ENCODE measurements around the gene CARNS1. TPM values are rescaled to one million over a fixed set of nuclear protein-coding genes. Genes with fewer than 3 reads are reported as not detected.

CARNS1 gene
- total RNA-seq, 4 donors from 2014 or later = 0.30 to 1.5 (median 1.0) TPM

GRCh38 chr11:67368621-67369020, 46.9 kb upstream of the CARNS1 start:
- H3K4me3 ChIP-seq (ENCODE audit: low read depth, poor library complexity, severe bottlenecking) = no peak overlapping the region
- WGBS, 2 donors = 81 to 89% methylated on average over 3 of the region's 3 CpGs
- TF ChIP-seq POLR2A (IDR thresholded peaks at IDR 0.05) = no peak
- no peak for TF ChIP-seq CTCF (IDR thresholded peaks at IDR 0.05)
- intact Hi-C loops (cut with DNase I; ENCODE audit: low total_unique reads) = no loop called here
- no peak for DNase-seq (ENCODE audit: low spot score in 2 of 2)

- TF ChIP-seq CTCF (IDR thresholded peaks at IDR 0.05) = no peak
- TF ChIP-seq POLR2A (IDR thresholded peaks at IDR 0.05) = no peak
- no peak for DNase-seq (ENCODE audit: low spot score in 2 of 2)
- 87 to 94% methylated on average over 8 of the region's 8 CpGs for WGBS, 2 donors
- intact Hi-C loops (cut with DNase I; ENCODE audit: low total_unique reads) = no loop called here
- H3K4me3 ChIP-seq (ENCODE audit: low read depth, poor library complexity, severe bottlenecking) = no peak overlapping the region
Measured at GRCh38 chr11:67369275-67369674, 46.2 kb upstream of the CARNS1 start.

GRCh38 chr11:67369801-67370284, 45.6 kb upstream of the CARNS1 start:
- intact Hi-C loops (cut with DNase I; ENCODE audit: low total_unique reads) = no loop called here
- DNase-seq (ENCODE audit: low spot score in 2 of 2) = no peak
- no peak overlapping the region for H3K4me3 ChIP-seq (ENCODE audit: low read depth, poor library complexity, severe bottlenecking)
- TF ChIP-seq CTCF (IDR thresholded peaks at IDR 0.05) (no peak), POLR2A (IDR thresholded peaks at IDR 0.05) (no peak)
- 59 to 62% methylated on average over 12 of the region's 12 CpGs for WGBS, 2 donors

- WGBS, 2 donors = 51 to 58% methylated on average over 12 to 14 of the region's 14 CpGs
- intact Hi-C loops (cut with DNase I; ENCODE audit: low total_unique reads) = no loop called here
- H3K4me3 ChIP-seq (ENCODE audit: low read depth, poor library complexity, severe bottlenecking) = no peak overlapping the region
- TF ChIP-seq POLR2A (IDR thresholded peaks at IDR 0.05) = no peak
- TF ChIP-seq CTCF (IDR thresholded peaks at IDR 0.05) = no peak
- no peak for DNase-seq (ENCODE audit: low spot score in 2 of 2)
Measured at GRCh38 chr11:67370351-67371076, 45.0 kb upstream of the CARNS1 start.

- DNase-seq (ENCODE audit: low spot score in 2 of 2) = no peak
- TF ChIP-seq POLR2A (IDR thresholded peaks at IDR 0.05) = no peak
- TF ChIP-seq CTCF (IDR thresholded peaks at IDR 0.05) = peak in 1 of 3 donors; percentile 31
- no peak overlapping the region for H3K4me3 ChIP-seq (ENCODE audit: low read depth, poor library complexity, severe bottlenecking)
- 41 to 42% methylated on average over 8 of the region's 8 CpGs for WGBS, 2 donors
- intact Hi-C loops (cut with DNase I; ENCODE audit: low total_unique reads) = no loop called here
Measured at GRCh38 chr11:67371189-67371910, 44.1 kb upstream of the CARNS1 start.
